RKO (cell line): ENCODE measurements around the gene DVL1.
"Not testable (repeated sequence)": the region's sequence is repeated elsewhere in the genome, so short reads cannot be mapped to it uniquely, and the experiment has no call there.

Experiments used
- DNase-seq: peaks from one replicate; pipeline ENCODE4 v3.0.0-alpha.2; 2016; ENCODE audit warnings: low spot score

Gene DVL1

DNA sequence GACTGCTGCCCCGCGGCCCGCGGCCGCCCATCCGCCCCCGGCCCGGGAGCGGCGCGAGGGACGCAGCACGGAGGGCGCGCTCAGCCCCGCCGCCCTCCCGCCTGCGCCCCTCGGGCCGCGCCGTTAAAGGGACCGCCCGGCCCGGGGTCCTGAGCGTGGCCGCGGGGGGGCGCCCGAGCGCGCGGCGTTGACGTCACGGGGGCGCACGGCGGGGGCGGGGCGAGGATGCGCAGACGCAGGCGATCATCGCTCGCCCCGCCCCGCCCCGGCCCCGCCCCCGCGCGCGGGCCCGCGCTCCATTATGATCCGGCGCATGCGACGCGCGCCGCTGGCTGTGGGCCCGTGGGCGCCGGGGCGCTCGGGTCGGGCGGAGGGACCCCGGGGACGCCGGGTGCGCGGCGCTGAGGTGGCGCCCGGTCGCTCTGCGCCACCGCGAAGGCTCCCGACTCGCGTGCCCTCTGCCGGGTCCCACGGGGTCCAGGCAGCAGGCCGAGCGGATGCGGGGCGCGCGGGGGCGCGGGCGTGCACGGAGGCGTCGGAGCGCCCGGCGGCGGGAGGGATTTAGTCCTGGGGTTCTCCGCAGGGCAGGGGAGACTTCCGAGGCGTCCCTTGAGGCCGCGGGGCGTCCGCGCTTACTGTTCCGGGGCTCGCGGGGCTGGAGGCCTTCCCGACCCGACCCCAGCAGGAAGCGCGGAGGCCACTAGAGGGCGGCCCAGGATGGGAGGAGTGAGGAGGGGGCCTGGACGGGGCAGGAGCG, at the start of gene DVL1:
Gene DVL1 (minus strand): TSS at position 163 of the 757 bp plus-strand sequence. CDS start 353 bp downstream, outside the sequence.
- DNase-seq, result peak; percentile 64

DNA sequence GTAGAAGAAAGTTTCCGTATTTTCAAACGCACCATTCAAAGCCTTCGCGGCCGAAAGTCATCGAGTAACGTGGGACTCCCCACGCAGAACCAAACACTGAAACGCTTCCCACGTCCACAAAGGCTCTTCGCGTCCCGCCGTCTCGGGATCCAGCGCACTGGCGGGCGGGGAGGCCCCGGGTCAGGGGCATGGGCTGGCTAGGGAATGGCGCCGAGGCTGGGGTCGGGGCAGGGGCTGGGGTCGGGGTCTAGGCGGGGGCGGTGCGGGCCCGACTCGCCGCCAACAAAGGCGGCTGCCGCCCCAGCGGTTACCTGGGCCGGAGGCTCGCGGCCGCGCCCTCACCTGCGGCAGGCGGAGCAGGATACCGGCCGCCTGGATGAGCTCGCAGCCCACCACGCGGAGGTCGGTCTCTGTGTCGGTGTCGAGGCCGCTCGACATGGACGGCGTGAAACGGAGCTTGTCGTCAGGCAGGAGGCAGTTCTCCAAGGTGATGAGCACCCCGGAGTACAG, 49.5 kb upstream of the DVL1 start:
- DNase-seq, result no peak

DNA sequence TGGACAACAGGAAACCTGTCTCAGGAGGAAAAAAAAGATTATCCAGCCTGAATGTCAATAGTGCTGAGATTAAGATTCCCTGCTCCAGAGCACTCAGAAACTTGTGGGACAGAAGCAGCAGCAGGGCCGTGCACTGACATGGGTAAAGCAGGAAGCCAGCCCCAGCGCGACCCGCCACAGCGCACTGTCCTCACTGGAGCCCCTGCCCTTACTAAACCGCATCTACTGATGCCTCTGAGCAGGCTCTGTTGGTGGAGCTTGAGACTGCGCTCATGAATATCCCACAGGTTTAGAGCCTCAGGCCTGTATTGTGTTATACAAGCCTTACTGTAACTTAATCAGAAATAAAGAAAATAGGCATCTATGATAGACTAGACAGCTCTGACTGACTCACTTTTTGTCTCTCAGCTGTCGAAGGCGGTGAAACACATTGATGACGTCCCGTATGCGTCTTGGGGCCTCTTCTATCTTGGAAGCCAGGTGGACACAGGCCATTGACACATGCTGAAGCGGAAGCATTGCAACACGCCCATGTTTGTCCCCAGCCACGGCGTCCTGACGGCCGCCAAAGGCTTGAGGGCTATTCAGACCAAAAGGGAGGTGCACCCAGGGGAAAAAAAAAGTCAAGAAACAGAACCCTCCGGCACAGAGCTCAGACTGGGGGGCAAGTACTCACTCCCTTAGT, 48.8 kb upstream of the DVL1 start:
- DNase-seq, result peak; percentile 91

DNA sequence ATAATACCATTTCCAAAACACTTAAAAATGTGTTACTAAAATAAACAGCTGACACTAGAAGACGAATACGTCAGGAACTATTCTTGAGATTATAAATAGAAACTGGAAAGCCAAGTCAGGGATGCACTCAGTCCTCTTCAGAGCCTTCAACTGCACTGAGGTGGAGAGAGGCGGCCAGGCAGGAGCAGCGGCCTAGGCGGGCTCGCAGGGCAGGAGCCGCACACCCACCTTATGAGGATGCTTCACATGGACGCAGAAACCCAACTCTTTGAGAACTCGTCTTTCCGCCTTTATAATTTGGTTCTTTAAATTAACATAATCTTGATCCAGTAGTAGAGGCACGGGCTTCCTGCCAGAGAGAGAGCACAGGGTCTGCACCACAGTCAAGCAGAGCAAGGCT, 45.9 kb upstream of the DVL1 start:
- no peak for DNase-seq

DNA sequence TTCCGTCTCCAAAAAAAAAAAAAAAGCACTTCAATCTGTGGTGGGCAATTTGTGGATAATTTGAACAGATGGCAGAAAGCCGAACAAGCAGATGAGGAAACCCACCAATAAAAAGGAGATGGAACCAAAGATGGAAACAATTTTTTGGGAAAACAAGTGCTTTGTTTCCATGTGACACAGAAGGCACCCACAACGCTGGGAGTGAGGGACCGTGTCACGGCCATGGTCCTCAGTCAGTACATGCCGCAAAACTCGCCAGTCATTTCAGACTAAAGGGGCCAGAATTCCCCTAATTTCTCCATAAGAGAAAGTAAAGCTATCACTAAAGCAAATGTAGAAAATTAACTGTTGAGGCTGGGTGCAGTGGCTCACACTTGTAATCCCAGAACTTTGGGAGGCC, 44.9 kb upstream of the DVL1 start:
- no peak for DNase-seq

DNA sequence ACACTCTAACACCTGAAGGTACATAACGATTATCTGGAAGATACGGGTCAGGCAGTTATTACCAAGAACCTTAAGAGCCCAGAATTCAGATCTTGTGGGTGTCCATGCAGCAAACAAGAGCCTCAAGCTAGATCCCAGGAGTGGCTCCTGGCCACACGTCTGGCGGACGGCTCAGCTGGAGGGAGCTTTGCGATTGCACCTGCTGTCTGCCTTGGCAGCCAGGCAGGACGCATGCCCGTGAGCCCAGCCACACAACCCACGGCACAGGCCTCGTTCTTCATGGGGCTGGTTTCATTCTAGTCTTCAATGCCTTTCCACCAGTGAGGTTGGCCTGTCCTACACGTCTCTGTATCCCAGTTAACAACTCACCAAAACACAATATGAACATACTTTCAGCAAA, 44.2 kb upstream of the DVL1 start:
- DNase-seq, result no peak

DNA sequence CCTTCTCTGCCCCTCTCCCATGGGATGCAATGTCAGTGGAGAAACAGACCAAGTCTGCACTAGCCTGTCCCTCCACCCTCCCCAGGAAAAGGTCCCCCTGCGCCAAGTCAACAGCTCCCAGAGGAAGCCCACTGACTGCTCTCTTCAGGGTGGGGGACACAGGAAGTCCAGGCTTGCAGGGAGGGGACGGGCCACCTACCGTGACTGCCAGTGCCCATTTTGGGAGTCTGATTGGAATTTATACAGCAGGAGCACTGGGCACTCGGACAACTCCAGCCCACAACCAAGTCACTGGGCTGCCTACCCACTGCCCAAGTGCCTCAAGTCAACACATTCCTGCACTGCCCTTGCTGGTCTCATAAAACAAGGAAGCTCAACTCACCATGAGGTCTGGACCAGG, 43.8 kb upstream of the DVL1 start:
- no peak for DNase-seq

DNA sequence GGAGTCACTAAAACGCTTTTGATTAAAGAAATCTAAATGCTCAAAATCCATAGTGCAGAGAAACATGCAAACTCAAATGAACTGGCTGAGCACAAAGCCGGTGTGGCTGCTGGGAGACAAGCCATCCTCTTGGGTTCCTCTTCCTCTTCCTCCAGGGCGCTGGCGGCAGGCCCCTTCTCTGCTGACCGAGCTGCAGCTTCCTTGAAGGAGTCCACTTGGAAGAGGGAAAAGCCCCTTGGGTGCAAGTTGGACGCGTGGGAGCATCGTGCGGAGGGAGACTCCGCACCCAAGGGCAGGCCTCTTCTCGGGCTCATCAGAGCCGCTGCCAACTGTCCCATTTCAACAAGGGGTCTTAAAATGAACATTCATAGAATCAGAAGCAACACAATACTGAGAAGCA, 42.0 kb upstream of the DVL1 start:
- no peak for DNase-seq

DNA sequence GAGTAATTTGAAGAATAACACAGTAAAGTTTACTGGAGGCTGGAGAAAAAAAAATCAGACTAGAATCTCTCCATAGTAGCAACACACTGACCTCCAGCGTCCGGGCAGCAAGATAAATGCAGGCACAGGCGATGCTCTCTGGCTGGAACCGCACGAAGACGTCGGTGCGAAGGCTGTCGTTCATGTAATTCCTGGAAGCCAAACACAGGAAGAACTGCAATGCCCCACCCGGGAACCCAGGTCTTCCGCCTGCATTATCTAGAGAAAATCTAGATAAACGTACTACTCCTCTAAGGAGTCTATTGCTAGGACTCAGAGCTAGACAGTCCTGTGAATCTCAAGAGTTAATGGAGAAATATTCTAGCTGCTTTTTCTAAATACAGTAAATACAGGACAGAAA, 41.5 kb upstream of the DVL1 start:
- no peak for DNase-seq

DNA sequence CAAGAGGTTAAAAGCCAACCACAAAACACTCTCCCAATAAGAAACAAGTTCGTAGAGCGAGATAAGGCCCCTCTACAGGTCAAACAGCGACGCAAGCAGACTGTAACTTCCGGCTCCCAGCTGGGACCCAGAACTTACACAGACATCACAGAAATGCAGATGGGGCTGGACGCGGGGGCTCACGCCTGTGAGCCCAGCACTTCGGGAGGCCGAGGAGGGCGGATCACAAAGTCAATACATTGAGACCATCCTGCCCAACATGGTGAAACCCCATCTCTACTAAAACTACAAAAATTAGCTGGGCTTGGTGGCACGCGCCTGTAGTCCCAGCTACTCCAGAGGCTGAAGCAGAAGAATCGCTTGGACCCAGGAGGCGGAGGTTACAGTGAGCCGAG, 38.9 kb upstream of the DVL1 start:
- DNase-seq, result no peak

DNA sequence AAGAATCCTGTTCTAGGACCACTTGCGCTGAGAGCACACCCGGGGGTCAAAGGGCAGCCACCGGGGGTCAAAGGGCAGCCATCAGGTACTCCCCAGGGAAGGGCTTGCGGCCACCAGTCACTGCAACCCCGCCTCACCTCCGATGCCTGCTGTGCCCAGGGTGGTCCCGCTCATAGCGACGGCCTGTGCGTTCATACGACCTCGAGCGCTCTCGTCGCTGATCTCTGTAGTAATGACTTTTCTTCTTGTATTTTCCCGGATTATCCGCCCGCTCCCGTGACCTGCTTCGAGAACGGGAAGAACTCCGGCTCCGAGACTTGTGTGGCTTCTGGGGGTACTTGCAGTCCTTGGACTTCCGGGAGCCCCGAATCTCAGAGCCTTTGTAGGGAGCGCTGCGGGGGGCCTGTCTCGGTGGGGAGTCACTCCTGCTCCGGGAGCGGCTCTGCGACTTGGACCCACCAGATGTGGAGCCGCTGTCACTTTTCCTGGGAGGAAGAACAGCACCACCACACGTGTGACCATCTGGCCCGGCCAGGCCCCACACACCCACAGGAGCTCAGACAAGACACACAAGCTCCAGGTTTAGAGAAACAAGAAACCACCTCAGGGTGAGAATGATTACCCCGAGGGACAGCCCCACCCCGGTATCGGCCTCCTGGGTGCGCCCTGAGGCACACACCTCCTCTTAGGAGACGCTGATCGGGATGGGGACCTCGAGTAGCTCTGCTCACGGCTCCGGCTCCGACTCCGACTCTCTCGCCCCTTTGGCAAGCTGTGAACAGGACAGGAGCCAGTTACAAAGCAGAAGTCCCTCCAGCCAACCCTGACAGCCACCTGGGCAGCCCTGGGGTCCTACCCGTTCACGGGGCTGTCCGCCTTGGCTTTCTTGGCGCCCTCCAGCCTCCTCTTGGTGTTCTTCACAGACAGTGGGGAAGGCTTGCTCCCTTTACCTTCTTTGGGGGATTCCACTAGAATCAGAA, 38.2 kb upstream of the DVL1 start:
- no peak for DNase-seq

DNA sequence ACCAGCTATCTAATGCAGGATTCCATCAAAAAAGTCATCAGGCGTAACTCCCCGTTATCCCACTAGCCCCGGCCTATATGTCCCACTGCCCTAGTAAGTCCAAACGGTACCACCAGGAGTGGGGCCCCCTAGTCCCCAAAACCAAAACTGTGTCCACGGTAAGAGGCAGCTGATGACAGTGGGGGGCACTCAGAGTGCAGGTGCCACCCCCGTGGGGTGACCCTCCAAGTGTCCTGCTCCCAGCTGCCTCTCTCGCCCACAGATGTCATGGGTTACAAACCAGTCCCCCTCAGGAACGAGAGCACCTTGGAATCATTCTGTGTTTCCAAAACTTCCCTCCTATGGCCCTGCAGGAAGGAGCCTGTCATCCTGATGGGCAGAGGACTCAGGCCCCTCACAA, 36.7 kb upstream of the DVL1 start:
- no peak for DNase-seq

DNA sequence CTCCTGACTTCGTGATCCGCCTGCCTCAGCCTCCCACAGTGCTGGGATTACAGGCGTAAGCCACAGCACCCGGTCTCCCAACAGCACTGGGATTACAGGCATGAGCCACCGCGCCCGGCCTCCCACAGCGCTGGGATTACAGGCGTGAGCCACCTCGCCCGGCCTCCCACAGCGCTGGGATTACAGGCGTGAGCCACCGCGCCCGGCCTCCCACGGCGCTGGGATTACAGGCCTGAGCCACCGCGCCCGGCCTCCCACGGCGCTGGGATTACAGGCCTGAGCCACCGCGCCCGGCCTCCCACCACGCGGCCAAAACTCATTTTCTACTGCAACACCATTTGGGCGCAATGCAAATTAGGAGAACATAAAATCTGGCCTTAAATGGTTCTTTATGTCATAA, 36.1 kb upstream of the DVL1 start:
- not testable (repeated sequence) for DNase-seq

DNA sequence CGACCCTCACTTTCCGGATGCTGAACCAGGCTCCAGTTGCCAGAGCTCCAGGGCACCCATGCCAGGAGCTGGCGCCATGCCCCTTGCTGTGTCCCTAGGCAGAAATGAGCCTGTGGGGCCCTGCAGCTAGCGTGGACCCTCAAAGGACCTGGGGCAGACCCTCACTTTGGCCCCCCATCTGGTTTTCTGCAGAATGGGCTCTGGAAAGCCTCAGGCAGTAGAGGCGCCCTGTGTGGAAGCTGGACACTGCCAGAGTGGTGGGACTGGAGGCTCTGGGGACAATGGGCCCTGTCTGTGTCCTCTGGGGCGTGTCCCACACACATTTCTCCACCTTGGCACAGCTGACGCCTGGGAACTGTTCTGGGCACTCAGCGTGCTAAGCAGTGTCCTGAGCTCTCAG, 32.1 kb upstream of the DVL1 start:
- no peak for DNase-seq

DNA sequence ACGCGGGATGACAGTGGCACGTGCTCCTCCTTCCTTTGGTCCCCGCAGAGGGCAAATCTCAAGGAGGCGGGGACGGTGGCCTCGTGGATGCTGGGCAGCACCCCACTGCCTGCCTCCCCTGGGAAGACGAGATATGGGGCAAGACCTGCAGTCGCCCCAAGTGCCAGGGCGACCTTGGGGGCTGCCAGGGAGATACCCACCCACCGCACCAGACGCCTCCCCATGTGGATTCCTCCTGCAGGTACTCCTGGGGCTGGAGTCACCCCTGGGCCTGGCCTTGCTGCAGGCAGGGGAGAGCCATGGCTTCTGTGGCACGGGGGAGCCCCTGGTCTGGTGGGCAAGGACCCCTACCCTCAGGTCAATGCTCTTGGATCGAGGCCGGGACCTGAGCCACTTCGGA, 31.6 kb upstream of the DVL1 start:
- DNase-seq, result no peak

DNA sequence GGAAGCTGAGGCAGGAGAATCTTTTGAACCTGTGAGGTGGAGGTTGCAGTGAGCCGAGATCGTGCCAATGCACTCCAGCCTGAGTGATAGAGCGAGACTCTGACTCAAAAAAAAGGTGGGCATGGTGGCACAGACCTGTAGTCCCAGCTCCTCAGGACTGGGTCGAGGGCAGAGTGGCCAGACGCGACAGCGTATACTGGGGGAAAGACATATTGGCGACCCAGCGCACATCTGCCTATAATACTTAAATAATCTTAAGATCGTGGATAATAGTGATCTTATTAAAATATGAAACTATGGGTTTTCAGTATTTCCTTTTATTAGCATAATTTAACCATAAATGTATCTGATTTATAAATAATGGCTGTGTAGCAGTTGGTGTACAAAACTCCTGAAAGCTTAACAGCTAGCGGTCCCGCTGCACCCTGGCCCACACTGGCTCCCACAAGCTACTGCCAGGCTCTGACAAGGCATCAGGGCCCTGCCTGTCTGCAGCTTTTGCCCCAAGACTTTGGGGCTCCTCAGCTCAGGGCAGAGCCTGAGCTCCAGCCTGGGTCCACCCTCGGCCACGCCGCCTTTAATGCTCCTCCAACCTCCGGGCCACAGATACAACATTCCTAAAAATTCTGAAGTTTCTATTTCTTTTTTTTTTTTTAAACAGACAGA, 28.5 kb upstream of the DVL1 start:
- no peak for DNase-seq

DNA sequence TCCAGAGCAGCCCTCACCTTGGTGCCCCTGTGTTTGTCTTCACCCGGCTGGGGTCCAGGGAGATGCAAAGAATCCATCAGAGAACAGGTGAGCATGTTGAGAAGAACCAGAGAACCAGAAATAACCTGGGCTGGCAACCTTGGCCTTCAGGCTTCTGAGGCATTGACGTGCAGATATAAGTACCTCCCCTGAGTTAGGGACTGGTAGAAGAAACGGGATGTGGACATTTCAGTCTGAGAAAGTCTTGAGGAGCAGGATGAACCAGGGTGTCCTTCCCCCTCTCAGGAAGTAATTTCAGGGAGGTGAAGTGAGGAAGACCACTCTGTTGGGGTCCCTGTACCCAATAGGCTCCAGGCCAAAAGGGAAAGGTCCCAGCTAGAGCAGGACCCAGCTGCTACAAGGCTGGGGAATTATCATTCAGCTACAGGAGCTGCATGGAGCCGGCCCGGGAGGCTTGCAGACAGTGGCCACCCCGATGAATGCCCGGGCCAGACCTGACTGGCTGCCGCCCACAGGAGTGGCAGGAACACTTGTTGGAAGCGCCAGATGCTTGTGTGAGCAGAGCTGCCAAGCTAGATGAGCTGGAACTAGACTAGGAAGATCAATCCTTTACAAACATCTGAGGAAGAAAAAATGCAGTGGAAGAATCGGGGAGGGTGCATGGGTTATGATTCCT, 27.5 kb upstream of the DVL1 start:
- DNase-seq, result no peak

DNA sequence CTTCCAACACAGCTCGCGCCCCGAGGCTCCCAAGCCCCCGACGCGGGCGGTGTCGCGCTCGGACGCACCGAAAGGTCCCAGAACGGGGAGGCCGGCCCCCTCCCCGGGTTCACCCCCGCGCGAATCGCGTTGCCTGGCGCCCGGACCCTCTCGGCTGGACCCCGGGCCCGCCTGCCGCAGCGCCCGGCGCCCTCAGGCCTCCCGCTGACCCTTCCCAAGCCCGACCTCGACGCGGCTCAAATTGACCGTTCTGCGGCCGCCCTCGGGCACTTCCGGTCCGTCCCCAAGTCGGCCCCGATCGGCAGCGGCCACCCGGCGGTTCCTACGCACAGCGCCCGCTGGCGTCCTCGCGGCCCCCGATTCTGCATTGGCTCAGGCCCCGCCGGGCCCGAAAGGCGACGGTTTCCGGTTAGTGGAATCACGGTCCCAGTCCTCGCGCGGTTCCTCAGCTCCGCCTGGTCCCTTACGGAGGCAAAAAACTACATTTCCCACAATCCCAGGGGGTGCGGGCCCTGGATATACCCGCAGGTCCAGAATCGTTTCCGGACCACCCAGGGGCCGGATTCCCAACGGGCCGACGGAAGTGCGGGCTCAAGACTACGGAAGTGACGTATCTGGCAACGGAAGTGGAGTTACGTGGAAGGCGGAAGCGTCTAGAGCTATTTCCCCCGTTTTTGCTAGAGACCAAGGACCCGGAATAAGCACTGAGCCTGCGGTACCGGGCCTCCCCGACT, 25.9 kb upstream of the DVL1 start, which contains the start of gene AURKAIP1:
Gene AURKAIP1 (minus strand): TSS at position 279 of the 734 bp plus-strand sequence. CDS start 451 bp downstream, outside the sequence.
- peak; percentile 99 for DNase-seq

DNA sequence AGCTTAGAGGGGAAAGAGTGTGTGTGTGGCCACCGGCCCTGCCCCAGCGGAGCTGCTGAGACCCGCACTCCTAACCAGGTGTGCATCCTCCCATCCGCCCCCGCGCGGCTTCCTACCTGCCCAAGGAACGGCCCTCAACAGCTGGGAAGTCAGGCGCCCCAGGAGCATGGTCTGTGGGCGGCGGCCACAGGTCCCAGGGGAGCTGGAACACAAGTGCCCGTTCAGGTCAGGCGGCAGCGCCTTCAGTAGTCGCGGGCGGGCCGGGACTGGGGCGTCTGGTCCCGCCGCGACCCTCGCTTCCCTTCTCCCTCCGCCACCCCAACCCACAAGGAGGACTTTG, 25.3 kb upstream of the DVL1 start:
- no peak for DNase-seq

DNA sequence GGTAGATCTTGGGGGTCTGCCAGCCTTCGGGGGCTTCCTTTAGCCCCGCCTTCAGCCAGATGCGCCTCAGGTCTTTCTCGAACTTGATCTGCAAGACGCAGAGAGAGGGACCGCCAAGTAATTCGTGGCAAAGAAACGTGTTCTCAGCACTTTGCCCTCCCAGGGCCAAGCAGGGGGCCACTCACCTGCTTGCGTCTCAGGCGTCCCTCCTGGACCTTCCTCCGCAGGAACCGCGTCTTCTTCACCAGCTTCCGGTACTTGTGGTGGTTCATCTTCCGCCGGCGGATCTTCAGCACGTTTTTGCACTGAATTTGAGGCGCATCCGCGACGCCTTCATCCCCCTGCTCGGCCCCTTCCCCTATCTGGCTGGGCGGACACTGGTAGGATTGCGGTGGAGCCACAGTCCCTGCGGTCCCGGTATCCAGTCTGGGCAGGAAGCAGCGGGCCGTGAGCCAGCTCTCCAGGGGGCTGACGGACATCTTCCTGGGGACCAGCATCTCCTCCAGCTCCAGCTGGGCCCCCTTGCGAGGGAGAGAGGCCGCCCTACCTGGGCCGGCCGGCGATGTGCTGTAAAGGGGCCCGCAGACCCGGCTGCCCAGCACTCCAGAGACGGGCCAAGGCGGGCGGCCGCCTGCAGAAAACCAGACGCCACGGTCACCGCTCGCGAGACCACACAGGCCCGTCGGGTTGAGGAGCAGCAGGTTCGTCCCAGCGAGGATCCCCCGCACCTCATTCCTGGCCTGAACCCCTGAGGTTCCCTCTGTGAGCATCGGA, 24.8 kb upstream of the DVL1 start:
- peak; percentile 34 for DNase-seq
